ENCODE measurements around the gene MCTS1.
"Not testable (repeated sequence)": the region's sequence is repeated elsewhere in the genome, so short reads cannot be mapped to it uniquely, and the experiment has no call there.

The MCTS1 gene

GRCh38 chrX:120603707-120604360 lies at the start of gene MCTS1:
Gene MCTS1, plus strand, starts transcription at chrX:120604101. Its CDS starts 136 bp downstream, at chrX:120604237.
- peak; percentile 99 for DNase-seq

GRCh38 chrX:120556251-120556650 lies 47.6 kb upstream of the MCTS1 start:
- DNase-seq: no peak

GRCh38 chrX:120559804-120560203 lies 44.1 kb upstream of the MCTS1 start:
- no peak for DNase-seq

GRCh38 chrX:120560405-120560841 lies 43.5 kb upstream of the MCTS1 start:
- DNase-seq: peak; percentile 79

- DNase-seq: peak; percentile 93
Observed at GRCh38 chrX:120560842-120561633, 42.9 kb upstream of the MCTS1 start, which contains the start of gene CUL4B. Gene CUL4B, minus strand, starts transcription at chrX:120560962. Its CDS starts 324 bp downstream, at chrX:120560638.

GRCh38 chrX:120561634-120562568 lies 42.0 kb upstream of the MCTS1 start:
- no peak for DNase-seq

GRCh38 chrX:120562569-120562926 lies 41.4 kb upstream of the MCTS1 start:
- DNase-seq: no peak

- no peak for DNase-seq
Observed at GRCh38 chrX:120564925-120565324, 39.0 kb upstream of the MCTS1 start.

- no peak for DNase-seq
Observed at GRCh38 chrX:120566817-120567216, 37.1 kb upstream of the MCTS1 start.

GRCh38 chrX:120568035-120568434 lies 35.9 kb upstream of the MCTS1 start:
- DNase-seq: no peak

GRCh38 chrX:120568609-120569008 lies 35.3 kb upstream of the MCTS1 start:
- DNase-seq: no peak

GRCh38 chrX:120570011-120570600 lies 33.8 kb upstream of the MCTS1 start:
- DNase-seq: no peak

- not testable (repeated sequence) for DNase-seq
Observed at GRCh38 chrX:120573806-120574205, 30.1 kb upstream of the MCTS1 start.

- DNase-seq: no peak
Observed at GRCh38 chrX:120575379-120576114, 28.4 kb upstream of the MCTS1 start.

GRCh38 chrX:120585702-120586101 lies 18.2 kb upstream of the MCTS1 start:
- DNase-seq: no peak

- DNase-seq: peak; percentile 63
Observed at GRCh38 chrX:120604361-120604782, 471 bp downstream of the MCTS1 start.

GRCh38 chrX:120612086-120612485 lies 8.2 kb downstream of the MCTS1 start:
- DNase-seq: no peak

GRCh38 chrX:120614816-120615215 lies 10.9 kb downstream of the MCTS1 start:
- DNase-seq: no peak

- DNase-seq: no peak
Observed at GRCh38 chrX:120617996-120618630, 14.2 kb downstream of the MCTS1 start.

- no peak for DNase-seq
Observed at GRCh38 chrX:120625371-120625770, 21.5 kb downstream of the MCTS1 start.
